ENCODE data around the gene LRRTM4.

Gene LRRTM4

GRCh38 chr2:76977846-76978727 lies 544.1 kb downstream of the LRRTM4 start:
- DNase-seq (ENCODE audit: insufficient read length, low spot score) (no peak), FAIRE-seq (no peak)
- no peak for TF ChIP-seq POLR2A (IDR thresholded peaks at IDR 0.05; ENCODE audit: low read depth, low read length)

- FAIRE-seq (no peak), DNase-seq (ENCODE audit: insufficient read length, low spot score) (no peak)
- TF ChIP-seq POLR2A (IDR thresholded peaks at IDR 0.05; ENCODE audit: low read depth, low read length): no peak
These were observed 546.4 kb downstream of the LRRTM4 start for GRCh38 chr2:76975752-76976151.

GRCh38 chr2:76973610-76974009 lies 548.6 kb downstream of the LRRTM4 start:
- DNase-seq (ENCODE audit: insufficient read length, low spot score) (no peak), FAIRE-seq (no peak)
- TF ChIP-seq POLR2A (IDR thresholded peaks at IDR 0.05; ENCODE audit: low read depth, low read length): no peak

DNA sequence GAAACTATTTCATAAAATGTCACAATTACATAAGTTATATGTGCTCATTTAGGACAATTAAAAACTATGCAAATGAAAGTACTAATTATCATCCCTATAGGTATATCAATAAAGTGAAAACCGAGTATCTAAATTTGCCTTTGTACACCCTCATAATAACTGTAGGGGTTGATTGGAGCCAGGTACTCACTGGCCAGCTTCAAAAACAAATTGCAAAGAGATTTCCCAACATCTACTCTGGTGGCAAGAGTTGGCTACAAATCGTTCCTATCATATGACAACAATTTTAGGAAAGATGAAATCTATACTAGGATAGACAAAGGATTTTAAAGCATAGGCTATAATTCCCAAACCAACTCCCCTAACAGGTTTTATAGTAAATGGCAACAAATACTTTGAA lies 556.4 kb downstream of the LRRTM4 start:
- DNase-seq (ENCODE audit: insufficient read length, low spot score) (no peak), FAIRE-seq (no peak)
- no peak for TF ChIP-seq POLR2A (IDR thresholded peaks at IDR 0.05; ENCODE audit: low read depth, low read length)

DNA sequence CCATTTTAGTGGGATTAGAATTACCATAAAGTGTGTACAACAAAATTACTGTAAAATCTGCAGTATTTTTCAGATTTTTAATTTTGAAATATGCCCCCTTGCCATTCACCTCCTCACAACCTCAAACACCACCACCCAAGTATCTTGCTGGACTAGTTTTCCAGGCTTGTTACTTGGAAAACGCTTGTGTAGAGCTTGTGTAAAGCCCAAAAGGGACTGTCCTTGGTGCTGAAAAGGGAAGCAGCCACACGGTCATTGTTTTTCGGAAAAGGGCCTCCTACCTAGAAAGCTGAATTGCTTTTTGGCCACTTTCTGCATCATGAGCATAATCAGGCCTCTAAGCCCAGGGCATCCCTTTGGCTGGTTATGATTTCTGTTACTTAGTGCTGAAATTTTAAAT lies 563.4 kb downstream of the LRRTM4 start:
- DNase-seq (ENCODE audit: insufficient read length, low spot score) (no peak), FAIRE-seq (no peak)
- no peak for TF ChIP-seq POLR2A (IDR thresholded peaks at IDR 0.05; ENCODE audit: low read depth, low read length)

GRCh38 chr2:76953733-76954347 lies 568.3 kb downstream of the LRRTM4 start:
- TF ChIP-seq POLR2A (IDR thresholded peaks at IDR 0.05; ENCODE audit: low read depth, low read length): no peak
- FAIRE-seq (no peak), DNase-seq (ENCODE audit: insufficient read length, low spot score) (no peak)

- FAIRE-seq (no peak), DNase-seq (ENCODE audit: insufficient read length, low spot score) (no peak)
These were observed 575.5 kb downstream of the LRRTM4 start for GRCh38 chr2:76946631-76947145.

GRCh38 chr2:76940559-76940958 lies 581.6 kb downstream of the LRRTM4 start:
- FAIRE-seq: no peak
- no peak for TF ChIP-seq POLR2A (IDR thresholded peaks at IDR 0.05; ENCODE audit: low read depth, low read length)

More at GRCh38 chr2:76946631-76947145, 575.5 kb downstream of the LRRTM4 start:
- no peak for TF ChIP-seq POLR2A (IDR thresholded peaks at IDR 0.05; ENCODE audit: low read depth, low read length)

GRCh38 chr2:76938153-76938552 lies 584.0 kb downstream of the LRRTM4 start:
- FAIRE-seq (no peak), DNase-seq (ENCODE audit: insufficient read length, low spot score) (no peak)
- no peak for TF ChIP-seq POLR2A (IDR thresholded peaks at IDR 0.05; ENCODE audit: low read depth, low read length)

More at GRCh38 chr2:76940559-76940958, 581.6 kb downstream of the LRRTM4 start:
- no peak for DNase-seq (ENCODE audit: insufficient read length, low spot score)

- DNase-seq (ENCODE audit: insufficient read length, low spot score) (no peak), FAIRE-seq (no peak)
- no peak for TF ChIP-seq POLR2A (IDR thresholded peaks at IDR 0.05; ENCODE audit: low read depth, low read length)
These were observed 589.6 kb downstream of the LRRTM4 start for GRCh38 chr2:76932550-76932949.

DNA sequence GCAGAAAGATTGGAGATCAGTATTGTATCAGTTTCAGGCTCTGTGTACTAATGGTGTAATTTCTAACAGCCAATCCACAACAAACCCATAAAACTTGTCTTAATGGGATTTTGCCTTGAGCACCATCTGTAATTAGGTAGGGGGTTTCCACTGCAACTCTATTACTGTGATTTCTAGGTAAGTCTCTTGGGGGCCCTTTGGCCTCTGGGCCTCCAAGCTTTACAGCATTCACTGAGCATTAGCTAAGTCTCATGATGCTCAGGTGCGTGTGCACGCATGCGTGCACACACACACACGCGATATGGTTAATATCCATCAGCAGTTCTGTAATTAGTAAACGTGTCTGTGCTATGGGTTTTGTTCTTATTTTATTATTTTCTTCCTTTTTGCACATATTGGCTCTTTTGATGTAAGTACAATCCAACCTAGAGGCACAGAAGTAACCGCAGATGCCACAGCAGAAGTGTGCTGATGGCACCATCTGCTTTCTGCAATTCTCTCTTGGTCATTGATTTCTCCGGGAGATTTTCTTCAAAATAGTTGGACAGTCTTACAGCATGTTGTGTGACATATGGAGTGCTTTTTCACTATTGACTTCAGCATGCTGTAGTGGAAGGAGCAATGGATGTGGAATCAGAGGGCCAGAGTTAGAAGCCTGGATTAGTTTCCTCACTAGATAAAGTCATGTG lies 592.0 kb downstream of the LRRTM4 start:
- no peak for DNase-seq (ENCODE audit: insufficient read length, low spot score)
- FAIRE-seq: no peak
- no peak for TF ChIP-seq POLR2A (IDR thresholded peaks at IDR 0.05; ENCODE audit: low read depth, low read length)

GRCh38 chr2:76928026-76928425 lies 594.1 kb downstream of the LRRTM4 start:
- no peak for FAIRE-seq
- no peak for DNase-seq (ENCODE audit: insufficient read length, low spot score)
- TF ChIP-seq POLR2A (IDR thresholded peaks at IDR 0.05; ENCODE audit: low read depth, low read length): no peak

DNA sequence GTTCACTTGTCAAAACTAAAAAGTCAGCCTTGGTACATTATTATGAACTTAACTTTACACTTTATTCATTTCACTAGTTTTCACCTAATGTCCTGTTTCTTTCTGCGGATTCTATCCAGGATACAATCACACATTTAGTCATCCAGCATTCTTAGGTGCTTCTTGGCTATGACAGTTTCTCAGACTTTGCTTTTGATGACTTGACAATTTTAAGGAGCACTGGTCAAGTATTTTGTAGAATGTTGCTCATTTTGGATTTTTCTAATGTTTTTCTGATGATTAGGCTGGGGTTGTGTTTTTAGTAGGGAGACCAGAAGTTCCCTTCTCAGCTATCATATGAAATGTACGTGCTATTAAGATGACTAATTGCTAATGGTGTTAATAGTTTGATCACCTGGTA lies 601.2 kb downstream of the LRRTM4 start:
- FAIRE-seq (no peak), DNase-seq (ENCODE audit: insufficient read length, low spot score) (no peak)
- no peak for TF ChIP-seq POLR2A (IDR thresholded peaks at IDR 0.05; ENCODE audit: low read depth, low read length)

DNA sequence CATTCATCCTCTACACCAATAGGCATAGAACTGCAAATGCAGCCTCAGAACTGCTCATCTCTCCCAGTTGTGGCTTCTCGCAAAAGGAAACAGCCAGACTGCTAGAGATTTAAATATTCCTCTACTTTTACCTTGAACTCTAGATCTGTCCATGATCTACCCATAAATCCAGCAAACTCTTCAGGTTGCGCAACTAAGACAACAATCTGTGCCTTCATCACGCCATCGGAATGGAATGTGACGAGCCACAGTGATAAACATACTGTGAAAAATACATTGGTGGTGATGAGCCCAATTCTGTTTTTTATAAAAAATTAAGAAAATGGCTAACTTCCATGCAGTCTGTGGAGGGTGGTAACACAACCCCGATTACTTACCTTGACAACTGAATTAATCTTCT lies 626.7 kb downstream of the LRRTM4 start:
- no peak for DNase-seq (ENCODE audit: insufficient read length, low spot score)
- FAIRE-seq: no peak
- TF ChIP-seq POLR2A (IDR thresholded peaks at IDR 0.05; ENCODE audit: low read depth, low read length): no peak

All from H54 (cell line).